ENCODE measurements around the gene ANKRD66.
"Not testable (repeated sequence)": the region's sequence is repeated elsewhere in the genome, so short reads cannot be mapped to it uniquely, and the experiment has no call there.

Gene ANKRD66

GRCh38 chr6:46756469-46757213 lies 9.9 kb downstream of the ANKRD66 start:
- DNase-seq: no peak

- no peak for DNase-seq
Measured at GRCh38 chr6:46757214-46757596, 10.5 kb downstream of the ANKRD66 start.

- DNase-seq: no peak
Measured at GRCh38 chr6:46758960-46759753, 12.4 kb downstream of the ANKRD66 start.

GRCh38 chr6:46760925-46761324 lies 14.2 kb downstream of the ANKRD66 start:
- DNase-seq: no peak

GRCh38 chr6:46763466-46763865 lies 16.7 kb downstream of the ANKRD66 start:
- DNase-seq: no peak

GRCh38 chr6:46764280-46764679 lies 17.5 kb downstream of the ANKRD66 start:
- not testable (repeated sequence) for DNase-seq

- DNase-seq: no peak
Measured at GRCh38 chr6:46764961-46765360, 18.2 kb downstream of the ANKRD66 start.

- DNase-seq: no peak
Measured at GRCh38 chr6:46772016-46772415, 25.3 kb downstream of the ANKRD66 start.

- no peak for DNase-seq
Measured at GRCh38 chr6:46772762-46773161, 26.0 kb downstream of the ANKRD66 start.

GRCh38 chr6:46773201-46773855 lies 26.6 kb downstream of the ANKRD66 start:
- no peak for DNase-seq

- not testable (repeated sequence) for DNase-seq
Measured at GRCh38 chr6:46774736-46775135, 28.0 kb downstream of the ANKRD66 start.

- DNase-seq: no peak
Measured at GRCh38 chr6:46776070-46776712, 29.5 kb downstream of the ANKRD66 start.

GRCh38 chr6:46777476-46778346 lies 31.0 kb downstream of the ANKRD66 start:
- DNase-seq: no peak

GRCh38 chr6:46781478-46782378 lies 35.0 kb downstream of the ANKRD66 start:
- DNase-seq: no peak

- DNase-seq: no peak
Measured at GRCh38 chr6:46784535-46784934, 37.8 kb downstream of the ANKRD66 start.

- no peak for DNase-seq
Measured at GRCh38 chr6:46787871-46788540, 41.3 kb downstream of the ANKRD66 start.

- no peak for DNase-seq
Measured at GRCh38 chr6:46788791-46789190, 42.1 kb downstream of the ANKRD66 start.

- no peak for DNase-seq
Measured at GRCh38 chr6:46789434-46790354, 43.0 kb downstream of the ANKRD66 start.

- DNase-seq: no peak
Measured at GRCh38 chr6:46790355-46790874, 43.7 kb downstream of the ANKRD66 start.

All from activated gamma-delta T cell (primary cell).